ENCODE measurements around the gene FCHSD2.
A peak's percentile ranks its signal among the peaks of the same experiment; 100 is the strongest.

FCHSD2 gene

GRCh38 chr11:72844356-72844755 lies 297.8 kb downstream of the FCHSD2 start:
- H3K27me3 Mint-ChIP-seq = no peaks in the 10 kb centered on the region
- DNase-seq (no peak), ATAC-seq (replicated peaks) (no peak)
- H3K4me3 Mint-ChIP-seq = no peak overlapping the region
- peaks cover 6 to 7% of the 10 kb centered on the region in 2 donors for H3K4me1 Mint-ChIP-seq (ENCODE audit: low read depth in 2 of 2)
- peaks cover 16% of the 10 kb centered on the region for H3K36me3 Mint-ChIP-seq (ENCODE audit: insufficient read depth)
- H3K9me3 Mint-ChIP-seq = no peaks in the 10 kb centered on the region
- peak overlapping the region; percentile 5 to 12 for H3K27ac Mint-ChIP-seq

DNA sequence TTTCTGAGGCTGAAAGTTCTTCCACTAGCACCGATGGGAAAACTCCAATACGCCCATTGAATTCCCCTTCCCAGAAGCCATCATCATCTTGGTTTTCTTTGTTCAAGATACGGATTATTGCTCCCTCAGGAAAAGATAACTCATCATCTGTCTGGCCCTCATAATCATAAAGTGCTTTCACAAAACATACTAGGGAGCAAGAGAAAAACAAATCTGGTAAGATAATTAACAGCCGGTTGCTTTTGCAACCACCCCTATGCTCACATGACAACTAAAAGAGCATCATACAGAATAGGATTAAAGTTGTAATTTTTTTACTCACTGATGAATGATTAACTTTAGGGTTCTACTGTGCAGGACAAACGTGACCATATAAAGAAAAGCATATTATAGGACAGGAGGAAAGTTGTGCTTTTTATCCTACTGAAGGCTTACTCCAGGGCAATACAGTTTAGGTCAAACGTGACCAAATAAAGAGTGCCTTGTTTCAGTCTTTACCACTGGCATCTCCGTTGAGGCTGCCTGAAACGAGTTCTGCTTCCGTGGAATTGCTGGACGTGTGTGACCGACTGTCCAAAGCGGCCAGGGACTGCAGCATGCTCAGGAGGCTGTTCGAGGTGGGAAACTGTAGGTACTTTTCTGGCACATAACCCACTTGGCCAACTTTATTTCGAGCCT lies 299.3 kb downstream of the FCHSD2 start:
- DNase-seq (no peak), ATAC-seq (replicated peaks) (no peak)
- Mint-ChIP-seq H3K27ac (peak overlapping the region in 1 of 2 donors; percentile 77), H3K36me3 (ENCODE audit: insufficient read depth) (peaks cover 14% of the 10 kb centered on the region), H3K27me3 (no peaks in the 10 kb centered on the region), H3K4me1 (ENCODE audit: low read depth in 2 of 2) (peaks cover 4 to 8% of the 10 kb centered on the region in 2 donors), H3K9me3 (no peaks in the 10 kb centered on the region), H3K4me3 (no peak overlapping the region)

DNA sequence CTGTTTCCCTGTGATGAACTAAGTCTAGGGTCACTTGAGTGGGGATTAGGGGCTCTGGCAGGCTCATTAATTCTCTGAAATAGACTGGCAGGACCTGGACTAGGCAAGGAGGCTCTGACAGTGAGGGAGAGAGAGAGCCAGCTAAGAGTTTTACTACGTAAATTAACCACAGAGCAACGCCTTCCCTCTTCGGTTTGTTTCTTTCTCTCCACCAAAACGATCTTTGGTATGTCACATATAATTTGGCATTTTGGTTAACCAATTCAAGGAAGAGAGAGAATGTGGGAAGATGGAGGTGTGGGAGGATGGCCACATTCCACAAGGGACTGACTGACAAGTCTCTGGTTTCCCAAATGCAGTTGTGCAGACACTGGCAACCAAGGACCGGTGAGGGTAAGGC lies 300.0 kb downstream of the FCHSD2 start:
- Mint-ChIP-seq H3K4me1 (ENCODE audit: low read depth in 2 of 2) (peaks cover 4 to 8% of the 10 kb centered on the region in 2 donors), H3K27me3 (no peaks in the 10 kb centered on the region), H3K9me3 (no peaks in the 10 kb centered on the region), H3K27ac (peak overlapping the region; percentile 38 to 77), H3K36me3 (ENCODE audit: insufficient read depth) (peaks cover 14% of the 10 kb centered on the region), H3K4me3 (no peak overlapping the region)
- DNase-seq (no peak), ATAC-seq (replicated peaks) (no peak)

- peaks cover 14% of the 10 kb centered on the region for H3K36me3 Mint-ChIP-seq (ENCODE audit: insufficient read depth)
- no peaks in the 10 kb centered on the region for H3K27me3 Mint-ChIP-seq
- no peak for ATAC-seq (replicated peaks)
- no peaks in the 10 kb centered on the region for H3K9me3 Mint-ChIP-seq
- no peak for DNase-seq
- H3K4me1 Mint-ChIP-seq (ENCODE audit: low read depth in 2 of 2) = peaks cover 4 to 8% of the 10 kb centered on the region in 2 donors
- no peak overlapping the region for H3K4me3 Mint-ChIP-seq
- H3K27ac Mint-ChIP-seq = peak overlapping the region in 1 of 2 donors; percentile 77
Measured at GRCh38 chr11:72841397-72841796, 300.7 kb downstream of the FCHSD2 start.

- no peaks in the 10 kb centered on the region for H3K9me3 Mint-ChIP-seq
- H3K4me3 Mint-ChIP-seq = no peak overlapping the region
- no peaks in the 10 kb centered on the region for H3K27me3 Mint-ChIP-seq
- no peak for ATAC-seq (replicated peaks)
- peaks cover 20% of the 10 kb centered on the region for H3K36me3 Mint-ChIP-seq (ENCODE audit: insufficient read depth)
- no peak for DNase-seq
- peaks cover 6 to 8% of the 10 kb centered on the region in 2 donors for H3K4me1 Mint-ChIP-seq (ENCODE audit: low read depth in 2 of 2)
- H3K27ac Mint-ChIP-seq = no peak overlapping the region
Measured at GRCh38 chr11:72840780-72841179, 301.3 kb downstream of the FCHSD2 start.

- H3K4me3 Mint-ChIP-seq = no peak overlapping the region
- H3K27me3 Mint-ChIP-seq = no peaks in the 10 kb centered on the region
- H3K36me3 Mint-ChIP-seq (ENCODE audit: insufficient read depth) = peaks cover 30% of the 10 kb centered on the region
- H3K9me3 Mint-ChIP-seq = no peaks in the 10 kb centered on the region
- peak overlapping the region in 1 of 2 donors; percentile 72 for H3K27ac Mint-ChIP-seq
- ATAC-seq (replicated peaks) = no peak
- peaks cover 8 to 11% of the 10 kb centered on the region in 2 donors for H3K4me1 Mint-ChIP-seq (ENCODE audit: low read depth in 2 of 2)
- no peak for DNase-seq
Measured at GRCh38 chr11:72838691-72839305, 303.3 kb downstream of the FCHSD2 start.

- no peak for DNase-seq
- H3K36me3 Mint-ChIP-seq (ENCODE audit: insufficient read depth) = peaks cover 29% of the 10 kb centered on the region
- H3K9me3 Mint-ChIP-seq = no peaks in the 10 kb centered on the region
- no peaks in the 10 kb centered on the region for H3K27me3 Mint-ChIP-seq
- H3K4me3 Mint-ChIP-seq = no peak overlapping the region
- no peak for ATAC-seq (replicated peaks)
- peaks cover 13 to 17% of the 10 kb centered on the region in 2 donors for H3K4me1 Mint-ChIP-seq (ENCODE audit: low read depth in 2 of 2)
- peak overlapping the region; percentile 59 to 87 for H3K27ac Mint-ChIP-seq
Measured at GRCh38 chr11:72836111-72836510, 306.0 kb downstream of the FCHSD2 start.

DNA sequence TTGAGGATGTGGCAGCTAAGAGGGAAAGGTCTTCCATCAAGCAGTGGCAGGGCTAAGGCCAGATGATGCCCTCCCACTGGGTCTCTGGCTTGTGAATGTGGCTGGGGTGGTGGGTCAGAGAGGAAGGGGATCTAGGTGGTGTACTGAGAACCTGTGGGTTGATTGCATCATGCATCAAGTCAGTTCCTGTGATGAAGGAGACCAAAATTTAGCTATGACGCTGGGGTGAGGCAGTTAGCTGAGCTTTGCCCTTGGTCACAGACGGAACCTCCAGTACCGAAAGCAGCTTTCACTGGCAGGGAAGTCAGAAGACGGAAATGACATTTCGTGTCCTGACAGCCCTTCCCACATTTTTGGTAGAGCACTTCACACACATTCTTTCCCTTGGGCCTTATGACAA lies 307.2 kb downstream of the FCHSD2 start:
- ATAC-seq (replicated peaks) = no peak
- no peak overlapping the region for H3K4me3 Mint-ChIP-seq
- H3K4me1 Mint-ChIP-seq (ENCODE audit: low read depth in 2 of 2) = peaks cover 13 to 20% of the 10 kb centered on the region in 2 donors
- peaks cover 34% of the 10 kb centered on the region for H3K36me3 Mint-ChIP-seq (ENCODE audit: insufficient read depth)
- DNase-seq = no peak
- H3K27ac Mint-ChIP-seq = peak overlapping the region; percentile 59 to 87
- no peaks in the 10 kb centered on the region for H3K9me3 Mint-ChIP-seq
- no peaks in the 10 kb centered on the region for H3K27me3 Mint-ChIP-seq

- H3K4me3 Mint-ChIP-seq = no peak overlapping the region
- DNase-seq (no peak), ATAC-seq (replicated peaks) (no peak)
- no peaks in the 10 kb centered on the region for H3K27me3 Mint-ChIP-seq
- H3K4me1 Mint-ChIP-seq (ENCODE audit: low read depth in 2 of 2) = peaks cover 15 to 18% of the 10 kb centered on the region in 2 donors
- H3K9me3 Mint-ChIP-seq = no peaks in the 10 kb centered on the region
- peak overlapping the region; percentile 67 to 96 for H3K27ac Mint-ChIP-seq
- peaks cover 39% of the 10 kb centered on the region for H3K36me3 Mint-ChIP-seq (ENCODE audit: insufficient read depth)
Measured at GRCh38 chr11:72833811-72834493, 308.2 kb downstream of the FCHSD2 start.

DNA sequence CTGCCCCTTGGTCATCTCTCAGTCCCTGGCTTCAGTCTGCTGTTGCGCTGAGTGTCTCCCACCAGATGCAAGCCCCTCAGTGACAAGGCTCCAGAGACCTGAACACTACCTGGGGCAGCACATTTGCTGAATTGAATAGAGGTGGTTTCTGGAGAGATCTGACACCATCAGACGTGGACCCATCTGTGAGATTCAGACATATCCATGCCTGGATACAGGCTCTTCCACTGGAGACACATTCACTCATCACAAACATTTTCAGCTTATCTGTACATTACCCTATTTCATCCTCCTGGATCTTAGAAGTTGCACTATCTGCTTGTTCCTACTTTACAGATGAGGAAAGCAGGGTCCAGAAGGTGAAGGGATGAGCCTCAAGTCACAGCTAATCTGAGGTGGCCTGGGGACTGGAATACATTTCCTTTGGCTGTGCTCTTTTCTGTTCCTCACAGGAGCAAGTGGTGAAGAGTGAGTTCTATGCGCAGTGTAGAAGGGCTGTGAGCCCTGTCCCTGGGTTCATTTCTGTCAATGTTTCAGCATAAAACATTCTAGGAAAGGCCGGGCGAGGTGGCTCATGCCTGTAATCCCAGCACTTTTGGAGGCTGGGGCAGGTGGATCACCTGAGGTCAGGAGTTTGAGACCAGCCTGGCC lies 308.9 kb downstream of the FCHSD2 start:
- Mint-ChIP-seq H3K4me1 (ENCODE audit: low read depth in 2 of 2) (peaks cover 17 to 19% of the 10 kb centered on the region in 2 donors), H3K4me3 (no peak overlapping the region), H3K9me3 (no peaks in the 10 kb centered on the region), H3K27ac (peak overlapping the region; percentile 89 to 96), H3K27me3 (no peaks in the 10 kb centered on the region), H3K36me3 (ENCODE audit: insufficient read depth) (peaks cover 40% of the 10 kb centered on the region)
- no peak for DNase-seq
- ATAC-seq (replicated peaks) = no peak

GRCh38 chr11:72832301-72833082 lies 309.6 kb downstream of the FCHSD2 start:
- no peak overlapping the region for H3K4me3 Mint-ChIP-seq
- ATAC-seq (replicated peaks) (no peak), DNase-seq (no peak)
- H3K4me1 Mint-ChIP-seq (ENCODE audit: low read depth in 2 of 2) = peaks cover 22 to 23% of the 10 kb centered on the region in 2 donors
- H3K9me3 Mint-ChIP-seq = no peaks in the 10 kb centered on the region
- H3K27ac Mint-ChIP-seq = peak overlapping the region; percentile 89 to 96
- no peaks in the 10 kb centered on the region for H3K27me3 Mint-ChIP-seq
- peaks cover 40% of the 10 kb centered on the region for H3K36me3 Mint-ChIP-seq (ENCODE audit: insufficient read depth)

- H3K9me3 Mint-ChIP-seq = no peaks in the 10 kb centered on the region
- H3K27me3 Mint-ChIP-seq = no peaks in the 10 kb centered on the region
- H3K4me3 Mint-ChIP-seq = no peak overlapping the region
- peaks cover 25 to 28% of the 10 kb centered on the region in 2 donors for H3K4me1 Mint-ChIP-seq (ENCODE audit: low read depth in 2 of 2)
- ATAC-seq (replicated peaks) (peak; percentile 70), DNase-seq (peak; percentile 34 to 52 (median 40))
- peak overlapping the region; percentile 62 to 96 for H3K27ac Mint-ChIP-seq
- peaks cover 40% of the 10 kb centered on the region for H3K36me3 Mint-ChIP-seq (ENCODE audit: insufficient read depth)
Measured at GRCh38 chr11:72831521-72832300, 310.4 kb downstream of the FCHSD2 start.

All from effector memory CD8-positive, alpha-beta T cell (primary cell).